Suprapubic skin (tissue), 4 donors: ENCODE measurements around the gene KLHL20. TPM values are rescaled to one million over a fixed set of nuclear protein-coding genes. Genes with fewer than 3 reads are reported as not detected.

Experiments used
- DNase-seq, 2 donors: peaks; one replicate each; pipeline ENCODE4 v3.0.0-alpha.2; 2019; ENCODE audit warnings: low spot score in 2 of 2
- H3K27ac ChIP-seq: fragments of 200-600 bp; sonication (generic); one replicate; pipeline ENCODE4 v1.5.1; 2019
- H3K27me3 ChIP-seq: fragments of 200-600 bp; sonication (generic); one replicate; pipeline ENCODE4 v1.5.1; 2019
- H3K36me3 ChIP-seq: fragments of 200-600 bp; sonication (generic); one replicate; pipeline ENCODE4 v1.5.1; 2019
- H3K4me1 ChIP-seq: fragments of 200-600 bp; sonication (generic); one replicate; pipeline ENCODE4 v1.5.1; 2019
- H3K4me3 ChIP-seq: fragments of 200-600 bp; sonication (generic); one replicate; pipeline ENCODE4 v1.5.1; 2019; ENCODE audit warnings: mild to moderate bottlenecking
- H3K9me3 ChIP-seq: fragments of 200-600 bp; sonication (generic); one replicate; pipeline ENCODE4 v1.5.1; 2019
- EP300 ChIP-seq: sonication (generic); formaldehyde crosslinking; IDR thresholded peaks from one replicate; pipeline ENCODE4 v1.6.1; 2017; ENCODE audit warnings: antibody characterized with exemption
- POLR2A ChIP-seq, 2 donors: fragments of 450-650 bp; IDR thresholded peaks; one replicate each; pipeline ENCODE4 v1.6.1; 2017; ENCODE audit warnings: antibody characterized with exemption in 2 of 2, mild to moderate bottlenecking in 2 of 2, moderate library complexity in 2 of 2
- POLR2AphosphoS5 ChIP-seq, 3 donors: sonication (generic); formaldehyde crosslinking; IDR thresholded peaks; one replicate each; pipeline ENCODE4 v1.6.1; 2017; ENCODE audit warnings: antibody characterized with exemption in 3 of 3
- WGBS: methylation state at CpG from one replicate; pipeline ENCODE4 v1.1.5; 2018; 5-methylcytosine and 5-hydroxymethylcytosine counted together
- total RNA-seq, 4 donors: library from RNA; depleted of rRNA; stranded (reverse); fragments of >200 nt; gene quantifications; one replicate each; pipeline ENCODE4 v1.1.0, GENCODE V29; 2016
- TF ChIP-seq, protein P1 (sequence below), 2 donors: fragments of 200-600 bp in 1 of 2; fragments of 450-650 bp in 1 of 2; sonication (generic) in 1 of 2; IDR thresholded peaks; one replicate each; pipeline ENCODE4 v1.5.1; 2016 to 2019; ENCODE audit warnings: antibody characterized with exemption in 2 of 2, mild to moderate bottlenecking in 1 of 2, moderate library complexity in 1 of 2

KLHL20 gene
- total RNA-seq, 4 donors from 2014 or later: 26.3 to 34.2 (median 29.4) TPM

DNA sequence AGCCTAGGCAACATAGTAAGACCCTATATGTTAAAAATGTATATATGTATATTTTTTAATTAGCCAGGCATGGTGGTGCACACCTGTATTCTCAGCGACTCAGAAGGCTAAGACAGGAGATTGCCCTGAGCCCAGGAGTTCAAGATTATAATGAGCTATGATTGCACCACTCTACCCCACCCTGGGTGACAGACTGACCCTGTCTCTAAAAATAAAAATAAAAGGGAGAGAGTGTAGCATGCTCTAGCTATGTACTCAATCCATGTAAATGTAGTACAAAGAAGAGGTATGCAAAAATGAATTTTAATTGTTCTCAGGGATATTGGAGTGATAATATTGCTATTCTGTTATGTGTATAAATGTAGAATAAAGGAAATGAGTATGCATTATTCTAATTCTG, 56.8 kb downstream of the KLHL20 start:
- 100% methylated on average over 1 of the region's 1 CpG for WGBS
- DNase-seq: no peak
- Histone ChIP-seq H3K27me3 (no peaks in the 10 kb centered on the region), H3K27ac (no peak overlapping the region), H3K36me3 (peaks cover 50% of the 10 kb centered on the region), H3K9me3 (no peaks in the 10 kb centered on the region), H3K4me1 (no peaks in the 10 kb centered on the region), H3K4me3 (no peak overlapping the region)
- TF ChIP-seq POLR2A (IDR thresholded peaks at IDR 0.05) (no peak), POLR2AphosphoS5 (IDR thresholded peaks at IDR 0.05) (no peak), EP300 (no peak)
- TF ChIP-seq, protein P1, sequence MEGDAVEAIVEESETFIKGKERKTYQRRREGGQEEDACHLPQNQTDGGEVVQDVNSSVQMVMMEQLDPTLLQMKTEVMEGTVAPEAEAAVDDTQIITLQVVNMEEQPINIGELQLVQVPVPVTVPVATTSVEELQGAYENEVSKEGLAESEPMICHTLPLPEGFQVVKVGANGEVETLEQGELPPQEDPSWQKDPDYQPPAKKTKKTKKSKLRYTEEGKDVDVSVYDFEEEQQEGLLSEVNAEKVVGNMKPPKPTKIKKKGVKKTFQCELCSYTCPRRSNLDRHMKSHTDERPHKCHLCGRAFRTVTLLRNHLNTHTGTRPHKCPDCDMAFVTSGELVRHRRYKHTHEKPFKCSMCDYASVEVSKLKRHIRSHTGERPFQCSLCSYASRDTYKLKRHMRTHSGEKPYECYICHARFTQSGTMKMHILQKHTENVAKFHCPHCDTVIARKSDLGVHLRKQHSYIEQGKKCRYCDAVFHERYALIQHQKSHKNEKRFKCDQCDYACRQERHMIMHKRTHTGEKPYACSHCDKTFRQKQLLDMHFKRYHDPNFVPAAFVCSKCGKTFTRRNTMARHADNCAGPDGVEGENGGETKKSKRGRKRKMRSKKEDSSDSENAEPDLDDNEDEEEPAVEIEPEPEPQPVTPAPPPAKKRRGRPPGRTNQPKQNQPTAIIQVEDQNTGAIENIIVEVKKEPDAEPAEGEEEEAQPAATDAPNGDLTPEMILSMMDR (IDR thresholded peaks at IDR 0.05): no peak

DNA sequence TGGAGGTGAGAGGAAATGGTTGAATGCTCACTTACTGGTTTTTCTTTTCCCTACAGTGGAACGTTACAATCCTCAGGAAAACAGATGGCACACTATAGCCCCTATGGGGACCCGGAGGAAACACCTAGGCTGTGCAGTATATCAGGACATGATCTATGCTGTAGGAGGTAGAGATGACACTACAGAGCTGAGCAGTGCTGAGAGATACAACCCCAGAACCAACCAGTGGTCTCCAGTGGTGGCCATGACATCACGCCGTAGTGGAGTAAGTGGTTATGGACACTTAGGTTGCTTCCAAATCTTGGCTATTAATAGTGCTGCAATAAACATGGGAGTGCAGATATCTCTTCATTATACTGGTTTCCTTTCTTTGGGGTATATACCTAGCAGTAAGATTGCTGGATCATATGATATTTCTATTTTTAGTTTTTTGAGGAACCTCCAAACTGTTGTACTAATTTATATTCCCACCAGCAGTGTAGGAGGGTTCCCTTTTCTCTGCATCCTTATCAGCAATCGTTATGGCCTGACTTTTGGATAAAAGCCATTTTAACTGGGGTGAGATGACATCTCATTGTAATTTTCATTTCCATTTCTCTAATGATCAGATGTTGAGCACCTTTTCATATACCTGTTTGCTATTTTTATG, 60.9 kb downstream of the KLHL20 start:
- Histone ChIP-seq H3K4me3 (no peak overlapping the region), H3K4me1 (no peaks in the 10 kb centered on the region), H3K36me3 (peaks cover 64% of the 10 kb centered on the region), H3K27me3 (no peaks in the 10 kb centered on the region), H3K27ac (no peak overlapping the region), H3K9me3 (no peaks in the 10 kb centered on the region)
- 87% methylated on average over 5 of the region's 5 CpGs for WGBS
- no peak for DNase-seq
- no peak for TF ChIP-seq POLR2A (IDR thresholded peaks at IDR 0.05)
- TF ChIP-seq POLR2AphosphoS5 (IDR thresholded peaks at IDR 0.05): no peak
- TF ChIP-seq, protein P1 (IDR thresholded peaks at IDR 0.05): no peak
- no peak for TF ChIP-seq EP300

DNA sequence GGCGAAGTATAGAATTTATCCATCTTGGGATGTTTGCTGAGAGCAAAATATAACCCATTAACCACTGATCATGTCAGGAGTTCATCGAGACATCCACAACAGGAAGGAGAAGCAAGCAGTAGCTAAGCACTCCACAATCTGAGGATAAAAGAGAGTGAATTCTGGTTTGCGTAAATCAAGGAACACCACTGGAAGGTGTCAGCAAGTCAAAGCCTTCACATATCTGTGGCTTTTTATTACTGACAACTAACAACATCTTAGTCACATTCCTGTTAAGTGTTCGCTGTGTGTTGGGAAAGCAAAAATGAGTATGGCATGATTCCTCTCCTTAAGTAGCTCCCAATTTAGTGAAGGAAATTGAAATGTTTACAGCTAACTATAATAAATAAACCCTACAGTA, 65.2 kb downstream of the KLHL20 start:
- TF ChIP-seq, protein P1 (IDR thresholded peaks at IDR 0.05): no peak
- TF ChIP-seq POLR2A (IDR thresholded peaks at IDR 0.05) (no peak), EP300 (no peak), POLR2AphosphoS5 (IDR thresholded peaks at IDR 0.05) (no peak)
- Histone ChIP-seq H3K36me3 (peaks cover 94% of the 10 kb centered on the region), H3K4me1 (no peaks in the 10 kb centered on the region)

DNA sequence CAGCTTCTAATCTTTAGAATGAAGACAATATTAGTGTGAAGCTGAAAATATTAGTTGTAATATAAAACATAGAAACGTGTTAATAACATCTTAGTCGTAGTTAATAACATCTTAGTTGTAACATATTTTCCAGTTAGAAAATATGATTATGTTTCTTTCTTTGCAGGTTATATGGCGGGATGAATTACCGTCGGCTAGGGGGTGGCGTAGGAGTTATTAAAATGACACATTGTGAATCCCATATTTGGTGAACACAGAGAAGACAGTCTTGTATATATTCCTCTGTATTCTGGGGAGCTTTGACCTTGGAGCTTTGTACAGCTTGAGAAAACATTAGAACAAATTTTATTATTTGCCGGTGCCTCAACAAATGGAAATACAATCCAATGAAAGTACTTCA, 70.2 kb downstream of the KLHL20 start:
- 93% methylated on average over 7 of the region's 7 CpGs for WGBS
- Histone ChIP-seq H3K4me3 (no peak overlapping the region), H3K27me3 (no peaks in the 10 kb centered on the region), H3K27ac (no peak overlapping the region), H3K4me1 (no peaks in the 10 kb centered on the region), H3K36me3 (peaks cover 82% of the 10 kb centered on the region), H3K9me3 (no peaks in the 10 kb centered on the region)
- DNase-seq: no peak
- TF ChIP-seq POLR2AphosphoS5 (IDR thresholded peaks at IDR 0.05) (no peak), POLR2A (IDR thresholded peaks at IDR 0.05) (no peak), EP300 (no peak)
- TF ChIP-seq, protein P1 (IDR thresholded peaks at IDR 0.05): no peak

More for the DNA sequence above, 65.2 kb downstream of the KLHL20 start:
- Histone ChIP-seq H3K27ac (no peak overlapping the region), H3K27me3 (no peaks in the 10 kb centered on the region), H3K9me3 (no peaks in the 10 kb centered on the region), H3K4me3 (no peak overlapping the region)
- no peak for DNase-seq
- WGBS: 90% methylated on average over 4 of the region's 4 CpGs

DNA sequence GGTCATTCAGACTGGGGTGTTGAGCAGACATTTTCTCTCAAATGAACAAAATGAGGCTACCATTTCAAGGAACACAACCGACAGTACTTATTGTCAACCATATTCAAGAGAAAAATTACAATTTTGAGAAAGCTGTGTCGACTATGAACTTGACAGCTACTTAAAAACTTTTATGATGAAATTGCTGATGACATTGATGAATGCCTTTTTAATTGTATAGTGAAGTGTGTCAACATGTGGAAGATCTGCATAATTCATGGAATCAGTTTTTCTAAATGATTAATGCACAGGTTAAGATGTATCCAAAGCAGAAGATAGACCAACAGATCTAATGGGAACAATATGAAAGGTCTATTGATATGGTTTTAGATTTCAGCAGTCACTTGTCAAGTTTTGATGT, 75.1 kb downstream of the KLHL20 start:
- no peaks in the 10 kb centered on the region for H3K9me3 ChIP-seq
- no peak overlapping the region for H3K27ac ChIP-seq
- H3K4me1 ChIP-seq: no peaks in the 10 kb centered on the region
- WGBS: 95% methylated on average over 2 of the region's 2 CpGs
- no peak for TF ChIP-seq POLR2AphosphoS5 (IDR thresholded peaks at IDR 0.05)
- TF ChIP-seq, protein P1 (IDR thresholded peaks at IDR 0.05): no peak
- no peak for TF ChIP-seq EP300
- no peak for TF ChIP-seq POLR2A (IDR thresholded peaks at IDR 0.05)
- DNase-seq: no peak
- no peak overlapping the region for H3K4me3 ChIP-seq
- peaks cover 34% of the 10 kb centered on the region for H3K36me3 ChIP-seq
- no peaks in the 10 kb centered on the region for H3K27me3 ChIP-seq
